Tibial nerve (tissue), 4 donors: ENCODE results near the gene NID2. TPM values are rescaled to one million over a fixed set of nuclear protein-coding genes. Genes with fewer than 3 reads are reported as not detected.

Experiments
- DNase-seq, 2 donors: peaks; one replicate each; pipeline ENCODE4 v3.0.0-alpha.2; 2019; ENCODE audit warnings: low spot score in 2 of 2
- H3K27ac ChIP-seq, 4 donors: fragments of 200-600 bp; sonication (generic) in 3 of 4; one replicate each; pipeline ENCODE4 v1.5.1; 2017 to 2019; ENCODE audit warnings: mild to moderate bottlenecking in 1 of 4
- H3K27me3 ChIP-seq, 2 donors: fragments of 200-600 bp; sonication (generic) in 1 of 2; one replicate each; pipeline versions ENCODE4 v1.5.1 to v1.6.0; 2017 to 2019
- H3K36me3 ChIP-seq, 3 donors: fragments of 200-600 bp; sonication (generic); one replicate each; pipeline ENCODE4 v1.5.1; 2018 to 2019
- H3K4me1 ChIP-seq, 4 donors: fragments of 200-600 bp; sonication (generic) in 3 of 4; one replicate each; pipeline ENCODE4 v1.5.1; 2017 to 2019
- H3K4me3 ChIP-seq, 4 donors: fragments of 200-600 bp; sonication (generic) in 3 of 4; one replicate each; pipeline ENCODE4 v1.5.1; 2017 to 2019; ENCODE audit warnings: mild to moderate bottlenecking in 1 of 4, moderate library complexity in 1 of 4
- H3K9me3 ChIP-seq, 4 donors: fragments of 200-600 bp; sonication (generic) in 3 of 4; one replicate each; pipeline ENCODE4 v1.5.1; 2017 to 2019
- EP300 ChIP-seq, 2 donors: sonication (generic); formaldehyde crosslinking; IDR thresholded peaks; one replicate each; pipeline ENCODE4 v1.6.1; 2017; ENCODE audit warnings: antibody characterized with exemption in 2 of 2, mild to moderate bottlenecking in 1 of 2
- POLR2A ChIP-seq, 2 donors: fragments of 450-650 bp; IDR thresholded peaks; one replicate each; pipeline ENCODE4 v1.6.1; 2017; ENCODE audit warnings: antibody characterized with exemption in 2 of 2, mild to moderate bottlenecking in 2 of 2, moderate library complexity in 2 of 2
- WGBS, 2 donors: methylation state at CpG; one replicate each; pipeline ENCODE4 v1.1.5; 2018; 5-methylcytosine and 5-hydroxymethylcytosine counted together
- total RNA-seq, 4 donors: library from RNA; depleted of rRNA; stranded (reverse); fragments of >200 nt; gene quantifications; one replicate each; pipeline ENCODE4 v1.1.0, GENCODE V29; 2016
- TF ChIP-seq, protein P1 (sequence below), 5 experiments: fragments of 200-600 bp in 3 of 5; fragments of 450-650 bp in 2 of 5; sonication (generic) in 3 of 5; IDR thresholded peaks; one replicate each; pipeline ENCODE4 v1.5.1; 2016 to 2019; ENCODE audit warnings: antibody characterized with exemption in 5 of 5, mild to moderate bottlenecking in 3 of 5, moderate library complexity in 2 of 5

The NID2 gene
- total RNA-seq, 4 donors from 2014 or later, result 61.4 to 90.0 (median 79.4) TPM

DNA sequence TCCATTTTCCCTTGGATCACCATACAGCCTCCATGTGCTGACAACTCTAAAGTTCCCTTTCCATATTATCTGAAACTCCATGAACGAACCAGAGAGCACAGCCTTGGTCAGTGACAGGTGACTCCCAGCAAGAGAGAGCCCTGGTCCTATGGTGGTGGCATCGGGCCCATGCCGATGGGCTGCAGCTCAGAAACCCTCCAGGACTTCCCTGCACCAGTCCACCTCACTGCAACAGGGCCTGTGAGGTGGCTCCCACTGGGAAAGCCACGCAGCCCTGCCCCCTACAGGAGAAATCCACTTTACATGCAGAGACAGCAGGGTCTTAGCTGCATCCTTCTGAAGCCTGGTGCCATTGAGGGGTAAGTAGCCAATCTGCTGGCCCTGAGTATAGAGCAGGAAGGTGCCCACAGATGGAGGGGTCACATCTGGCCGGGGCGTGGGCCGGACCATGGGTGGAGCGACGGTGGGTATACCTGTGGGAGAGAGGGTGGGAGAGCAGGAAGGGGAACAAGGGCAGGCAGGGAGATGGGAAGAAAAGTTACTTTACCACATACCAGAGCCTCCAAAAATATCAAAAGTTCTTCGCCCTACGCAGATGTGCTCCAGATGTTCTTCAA, 54.8 kb downstream of the NID2 start:
- Histone ChIP-seq H3K9me3 (no peaks in the 10 kb centered on the region), H3K4me3 (no peak overlapping the region), H3K27me3 (no peaks in the 10 kb centered on the region), H3K4me1 (peaks cover 0 to 69% (median 12%) of the 10 kb centered on the region in 4 donors), H3K27ac (peak overlapping the region in 2 of 4 donors; percentile 54 to 68), H3K36me3 (peaks cover 0 to 62% (median 4%) of the 10 kb centered on the region in 3 donors)
- TF ChIP-seq EP300 (IDR thresholded peaks at IDR 0.05) (no peak), POLR2A (IDR thresholded peaks at IDR 0.05) (no peak)
- TF ChIP-seq, protein P1, sequence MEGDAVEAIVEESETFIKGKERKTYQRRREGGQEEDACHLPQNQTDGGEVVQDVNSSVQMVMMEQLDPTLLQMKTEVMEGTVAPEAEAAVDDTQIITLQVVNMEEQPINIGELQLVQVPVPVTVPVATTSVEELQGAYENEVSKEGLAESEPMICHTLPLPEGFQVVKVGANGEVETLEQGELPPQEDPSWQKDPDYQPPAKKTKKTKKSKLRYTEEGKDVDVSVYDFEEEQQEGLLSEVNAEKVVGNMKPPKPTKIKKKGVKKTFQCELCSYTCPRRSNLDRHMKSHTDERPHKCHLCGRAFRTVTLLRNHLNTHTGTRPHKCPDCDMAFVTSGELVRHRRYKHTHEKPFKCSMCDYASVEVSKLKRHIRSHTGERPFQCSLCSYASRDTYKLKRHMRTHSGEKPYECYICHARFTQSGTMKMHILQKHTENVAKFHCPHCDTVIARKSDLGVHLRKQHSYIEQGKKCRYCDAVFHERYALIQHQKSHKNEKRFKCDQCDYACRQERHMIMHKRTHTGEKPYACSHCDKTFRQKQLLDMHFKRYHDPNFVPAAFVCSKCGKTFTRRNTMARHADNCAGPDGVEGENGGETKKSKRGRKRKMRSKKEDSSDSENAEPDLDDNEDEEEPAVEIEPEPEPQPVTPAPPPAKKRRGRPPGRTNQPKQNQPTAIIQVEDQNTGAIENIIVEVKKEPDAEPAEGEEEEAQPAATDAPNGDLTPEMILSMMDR (IDR thresholded peaks at IDR 0.05), result no peak
- WGBS, 2 donors, result 64 to 66% methylated on average over 11 of the region's 11 CpGs
- no peak for DNase-seq

- H3K9me3 ChIP-seq, result no peaks in the 10 kb centered on the region
- H3K4me1 ChIP-seq, result peaks cover 0 to 58% (median 12%) of the 10 kb centered on the region in 4 donors
- peaks cover 4 to 66% (median 7%) of the 10 kb centered on the region in 3 donors for H3K36me3 ChIP-seq
- no peak for DNase-seq
- 30 to 38% methylated on average over 4 of the region's 4 CpGs for WGBS, 2 donors
- no peak overlapping the region for H3K4me3 ChIP-seq
- peak in 1 of 2 donors; percentile 63 for TF ChIP-seq EP300 (IDR thresholded peaks at IDR 0.05)
- no peak for TF ChIP-seq POLR2A (IDR thresholded peaks at IDR 0.05)
- peak overlapping the region in 2 of 4 donors; percentile 54 to 67 for H3K27ac ChIP-seq
- no peaks in the 10 kb centered on the region for H3K27me3 ChIP-seq
Observed at GRCh38 chr14:52012635-52013034, 56.2 kb downstream of the NID2 start.

GRCh38 chr14:52011523-52011922, 57.3 kb downstream of the NID2 start:
- H3K9me3 ChIP-seq, result no peaks in the 10 kb centered on the region
- H3K27ac ChIP-seq, result peak overlapping the region in 1 of 4 donors; percentile 54
- no peaks in the 10 kb centered on the region for H3K27me3 ChIP-seq
- peaks cover 0 to 56% (median 10%) of the 10 kb centered on the region in 4 donors for H3K4me1 ChIP-seq
- H3K36me3 ChIP-seq, result peaks cover 4 to 77% (median 10%) of the 10 kb centered on the region in 3 donors
- 82 to 83% methylated on average over 9 of the region's 9 CpGs for WGBS, 2 donors
- H3K4me3 ChIP-seq, result no peak overlapping the region
- TF ChIP-seq EP300 (IDR thresholded peaks at IDR 0.05) (no peak), POLR2A (IDR thresholded peaks at IDR 0.05) (no peak)
- TF ChIP-seq, protein P1 (IDR thresholded peaks at IDR 0.05), result no peak
- DNase-seq, result no peak

DNA sequence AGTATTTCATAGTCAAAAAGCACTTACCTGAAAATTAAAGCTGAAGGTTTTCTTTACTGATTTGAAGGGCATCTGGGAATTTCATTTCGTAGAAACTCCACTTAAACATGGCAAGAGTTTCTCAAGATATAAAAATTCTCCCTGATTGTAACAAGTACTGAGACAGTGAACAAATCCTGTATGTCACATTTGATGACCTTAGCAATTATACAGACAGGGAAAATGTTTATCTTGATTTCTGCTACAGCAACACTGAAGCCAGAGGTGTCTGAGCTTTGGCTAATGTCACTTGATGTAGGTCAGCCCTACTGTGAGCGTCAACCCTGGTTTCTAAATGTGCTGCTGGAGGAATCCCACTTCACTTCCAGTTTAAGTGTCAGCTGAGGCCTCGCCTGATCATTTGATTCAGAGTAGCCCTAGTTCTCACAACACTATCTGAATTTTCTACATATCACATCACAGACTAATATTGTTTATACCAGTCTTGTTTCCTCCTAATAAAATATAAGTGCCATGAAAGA, 58.6 kb downstream of the NID2 start:
- DNase-seq, result no peak
- Histone ChIP-seq H3K27ac (peak overlapping the region in 1 of 4 donors; percentile 1), H3K4me3 (no peak overlapping the region), H3K9me3 (no peaks in the 10 kb centered on the region), H3K4me1 (peaks cover 0 to 43% (median 10%) of the 10 kb centered on the region in 4 donors), H3K27me3 (no peaks in the 10 kb centered on the region), H3K36me3 (peaks cover 4 to 83% (median 10%) of the 10 kb centered on the region in 3 donors)
- 53 to 67% methylated on average over 3 of the region's 3 CpGs for WGBS, 2 donors
- TF ChIP-seq POLR2A (IDR thresholded peaks at IDR 0.05), result no peak
- TF ChIP-seq, protein P1 (IDR thresholded peaks at IDR 0.05), result no peak
- TF ChIP-seq EP300 (IDR thresholded peaks at IDR 0.05), result no peak

GRCh38 chr14:52008136-52008535, 60.7 kb downstream of the NID2 start:
- Histone ChIP-seq H3K4me3 (no peak overlapping the region), H3K36me3 (peaks cover 4 to 87% (median 10%) of the 10 kb centered on the region in 3 donors), H3K27ac (no peak overlapping the region), H3K27me3 (no peaks in the 10 kb centered on the region), H3K9me3 (no peaks in the 10 kb centered on the region), H3K4me1 (peaks cover 0 to 38% (median 11%) of the 10 kb centered on the region in 4 donors)
- no peak for DNase-seq
- 94 to 96% methylated on average over 4 of the region's 4 CpGs for WGBS, 2 donors
- TF ChIP-seq EP300 (IDR thresholded peaks at IDR 0.05), result no peak
- TF ChIP-seq POLR2A (IDR thresholded peaks at IDR 0.05), result no peak
- TF ChIP-seq, protein P1 (IDR thresholded peaks at IDR 0.05), result no peak
